DOHH2 (cell line): Measurements from ENCODE around the gene FUOM.
A peak's percentile ranks its signal among the peaks of the same experiment; 100 is the strongest.

Experiments used
- H3F3A ChIP-seq: fragments of 200-600 bp; sonication (generic), shearing (Covaris generic); 2 replicates; pipeline ENCODE4 v1.6.0; 2016; ENCODE audit warnings: antibody characterized with exemption, mild to moderate bottlenecking; ENCODE audit not compliant: control insufficient read depth, insufficient read depth
- H3K27ac ChIP-seq: fragments of 200-600 bp; sonication (generic); 2 replicates; pipeline ENCODE4 v1.5.1; 2014; ENCODE audit warnings: low read depth, mild to moderate bottlenecking, low read length, moderate library complexity
- H3K27me3 ChIP-seq: fragments of 200-600 bp; sonication (generic); 2 replicates; pipeline ENCODE4 v1.6.1; 2014; ENCODE audit warnings: mild to moderate bottlenecking, low read length, mixed read lengths; ENCODE audit not compliant: control insufficient read depth
- H3K36me3 ChIP-seq: fragments of 200-600 bp; sonication (generic); 2 replicates; pipeline ENCODE4 v1.6.1; 2014; ENCODE audit warnings: mild to moderate bottlenecking, low read length, moderate library complexity, mixed read lengths; ENCODE audit not compliant: control insufficient read depth
- H3K4me1 ChIP-seq: fragments of 200-600 bp; sonication (generic); 2 replicates; pipeline ENCODE4 v1.6.1; 2014; ENCODE audit warnings: mild to moderate bottlenecking, low read length, mixed read lengths; ENCODE audit not compliant: control insufficient read depth
- H3K4me2 ChIP-seq: fragments of 200-600 bp; sonication (generic); 2 replicates; pipeline ENCODE4 v1.6.0; 2014; ENCODE audit warnings: mild to moderate bottlenecking, low read length, moderate library complexity
- H3K4me3 ChIP-seq: fragments of 200-600 bp; sonication (generic); 2 replicates; pipeline ENCODE4 v1.5.1; 2014; ENCODE audit warnings: mild to moderate bottlenecking, low read length, mixed read lengths
- H3K79me2 ChIP-seq: fragments of 200-600 bp; sonication (generic); 2 replicates; pipeline ENCODE4 v1.6.1; 2014; ENCODE audit warnings: mild to moderate bottlenecking, low read length, mixed read lengths; ENCODE audit not compliant: control insufficient read depth
- H3K9me2 ChIP-seq: fragments of 200-600 bp; sonication (generic); replicated peaks from 2 replicates; pipeline ENCODE4 v1.6.1; 2014; ENCODE audit warnings: mild to moderate bottlenecking, low read length, mixed read lengths; ENCODE audit not compliant: control insufficient read depth
- H3K9me3 ChIP-seq: fragments of 200-600 bp; sonication (generic); 2 replicates; pipeline ENCODE4 v1.6.1; 2014; ENCODE audit warnings: antibody characterized with exemption, low read length, mixed read lengths; ENCODE audit not compliant: control insufficient read depth, insufficient read depth
- H4K20me1 ChIP-seq: fragments of 200-600 bp; sonication (generic); 2 replicates; pipeline ENCODE4 v1.6.0; 2014; ENCODE audit warnings: low read depth, mild to moderate bottlenecking, antibody characterized with exemption, low read length, moderate library complexity; ENCODE audit not compliant: control insufficient read depth, insufficient read depth
- CTCF ChIP-seq: fragments of 200-600 bp; sonication (generic); IDR thresholded peaks from one replicate; pipeline ENCODE4 v1.5.1; 2014; ENCODE audit warnings: antibody characterized with exemption, mild to moderate bottlenecking, low read depth, low read length; ENCODE audit not compliant: poor library complexity, severe bottlenecking
- EZH2phosphoT487 ChIP-seq: fragments of 200-600 bp; sonication (generic); IDR thresholded peaks from 2 replicates; pipeline ENCODE4 v1.6.1; 2017; ENCODE audit warnings: borderline replicate concordance, mild to moderate bottlenecking, antibody characterized with exemption, low read length, moderate library complexity, mixed read lengths

FUOM gene

GRCh38 chr10:133332936-133333699, 24.7 kb downstream of the FUOM start:
- H3K4me2 ChIP-seq = no peak overlapping the region
- H3K79me2 ChIP-seq = no peaks in the 10 kb centered on the region
- no peak for TF ChIP-seq CTCF
- TF ChIP-seq EZH2phosphoT487 = no peak
- H3K27ac ChIP-seq = no peak overlapping the region
- H3K36me3 ChIP-seq = no peaks in the 10 kb centered on the region
- peaks cover 17% of the 10 kb centered on the region for H3K27me3 ChIP-seq
- H3K9me3 ChIP-seq = peaks cover 15% of the 10 kb centered on the region; the same call in 1 of the 2 replicates
- H4K20me1 ChIP-seq = no peaks in the 10 kb centered on the region
- H3K4me1 ChIP-seq = peaks cover 7% of the 10 kb centered on the region
- H3F3A ChIP-seq = no peaks in the 10 kb centered on the region; the same call in 1 of the 2 replicates
- no peaks in the 10 kb centered on the region for H3K9me2 ChIP-seq
- no peak overlapping the region for H3K4me3 ChIP-seq

- H3K4me1 ChIP-seq = peaks cover 11% of the 10 kb centered on the region
- H3K27ac ChIP-seq = no peak overlapping the region
- H3K27me3 ChIP-seq = peaks cover 34% of the 10 kb centered on the region
- H3K9me3 ChIP-seq = no peaks in the 10 kb centered on the region
- H3K79me2 ChIP-seq = no peaks in the 10 kb centered on the region
- H3K4me3 ChIP-seq = peak overlapping the region; percentile 47; the same call in 1 of the 2 replicates
- TF ChIP-seq CTCF (peak; percentile 90), EZH2phosphoT487 (no peak)
- H4K20me1 ChIP-seq = no peaks in the 10 kb centered on the region
- H3K4me2 ChIP-seq = peak overlapping the region; percentile 63
- no peaks in the 10 kb centered on the region for H3K9me2 ChIP-seq
- no peaks in the 10 kb centered on the region for H3K36me3 ChIP-seq
- peaks cover 3% of the 10 kb centered on the region; the same call in 1 of the 2 replicates for H3F3A ChIP-seq
Measured at GRCh38 chr10:133329491-133330202, 28.2 kb downstream of the FUOM start.

- Histone ChIP-seq H3K4me3 (no peak overlapping the region), H3K36me3 (no peaks in the 10 kb centered on the region), H3F3A (peaks cover 3% of the 10 kb centered on the region; the same call in 1 of the 2 replicates), H3K9me2 (no peaks in the 10 kb centered on the region), H3K79me2 (no peaks in the 10 kb centered on the region), H3K9me3 (no peaks in the 10 kb centered on the region), H3K4me2 (no peak overlapping the region), H3K27ac (no peak overlapping the region), H4K20me1 (no peaks in the 10 kb centered on the region), H3K4me1 (peaks cover 11% of the 10 kb centered on the region), H3K27me3 (peaks cover 34% of the 10 kb centered on the region)
- TF ChIP-seq CTCF (no peak), EZH2phosphoT487 (no peak)
Measured at GRCh38 chr10:133328358-133329343, 29.2 kb downstream of the FUOM start.
